ENCODE data around the gene SNRNP27. TPM values are rescaled to one million over a fixed set of nuclear protein-coding genes. Genes with fewer than 3 reads are reported as not detected.
A peak's percentile ranks its signal among the peaks of the same experiment; 100 is the strongest.

SNRNP27 gene
- total and polyA plus RNA-seq, 9 of the 15 experiments (the other 6 are each of a cell fraction or from before 2014, with no cell fraction given): 29.2 to 102 (median 65.7) TPM

- TF ChIP-seq TEAD4 (IDR thresholded peaks at IDR 0.05; ENCODE audit: low read length) (peak; percentile 54), TEAD4 (CRISPR knock-in tag; IDR thresholded peaks at IDR 0.05; ENCODE audit: borderline replicate concordance) (no peak), PCBP1 (IDR thresholded peaks at IDR 0.05; ENCODE audit: low read depth, low read length, poor library complexity, severe bottlenecking) (peak; percentile 50), ZNF23 (CRISPR knock-in tag; IDR thresholded peaks at IDR 0.05) (no peak), ARID1B (IDR thresholded peaks at IDR 0.05) (no peak; the same call in 1 of the 2 replicates), TAL1 (IDR thresholded peaks at IDR 0.05) (no peak), FOS (IDR thresholded peaks at IDR 0.05; ENCODE audit: extremely low read depth, insufficient read length) (peak; percentile 89), FOXA3 (CRISPR knock-in tag; conservative IDR thresholded peaks at IDR 0.05 in 1 of 2, IDR thresholded peaks at IDR 0.05 in 1 of 2) (peak in 1 of 2 experiments; percentile 61; a peak in 1 of 4 replicates), MCM3 (IDR thresholded peaks at IDR 0.05) (no peak), NR3C1 (CRISPR knock-in tag; IDR thresholded peaks at IDR 0.05) (no peak), CBX3 (IDR thresholded peaks at IDR 0.05; ENCODE audit: borderline replicate concordance in 1 of 2, low read length in 2 of 2) (peak in 1 of 2 experiments; percentile 63; a peak in 2 of 3 replicates), CC2D1A (IDR thresholded peaks at IDR 0.05) (peak; percentile 57; the same call in 1 of the 2 replicates), ZNF3 (CRISPR knock-in tag; IDR thresholded peaks at IDR 0.05) (no peak)
- TF ChIP-seq, protein P1, sequence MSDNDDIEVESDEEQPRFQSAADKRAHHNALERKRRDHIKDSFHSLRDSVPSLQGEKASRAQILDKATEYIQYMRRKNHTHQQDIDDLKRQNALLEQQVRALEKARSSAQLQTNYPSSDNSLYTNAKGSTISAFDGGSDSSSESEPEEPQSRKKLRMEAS (CRISPR knock-in tag; IDR thresholded peaks at IDR 0.05): peak; percentile 86
- TF ChIP-seq, protein P2, sequence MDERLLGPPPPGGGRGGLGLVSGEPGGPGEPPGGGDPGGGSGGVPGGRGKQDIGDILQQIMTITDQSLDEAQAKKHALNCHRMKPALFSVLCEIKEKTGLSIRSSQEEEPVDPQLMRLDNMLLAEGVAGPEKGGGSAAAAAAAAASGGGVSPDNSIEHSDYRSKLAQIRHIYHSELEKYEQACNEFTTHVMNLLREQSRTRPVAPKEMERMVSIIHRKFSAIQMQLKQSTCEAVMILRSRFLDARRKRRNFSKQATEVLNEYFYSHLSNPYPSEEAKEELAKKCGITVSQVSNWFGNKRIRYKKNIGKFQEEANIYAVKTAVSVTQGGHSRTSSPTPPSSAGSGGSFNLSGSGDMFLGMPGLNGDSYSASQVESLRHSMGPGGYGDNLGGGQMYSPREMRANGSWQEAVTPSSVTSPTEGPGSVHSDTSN (CRISPR knock-in tag; IDR thresholded peaks at IDR 0.05; ENCODE audit: low read depth): no peak
- TF ChIP-seq, protein P2 (tag; conservative IDR thresholded peaks at IDR 0.05; ENCODE audit: low read depth): no peak
- TF ChIP-seq, protein P3, sequence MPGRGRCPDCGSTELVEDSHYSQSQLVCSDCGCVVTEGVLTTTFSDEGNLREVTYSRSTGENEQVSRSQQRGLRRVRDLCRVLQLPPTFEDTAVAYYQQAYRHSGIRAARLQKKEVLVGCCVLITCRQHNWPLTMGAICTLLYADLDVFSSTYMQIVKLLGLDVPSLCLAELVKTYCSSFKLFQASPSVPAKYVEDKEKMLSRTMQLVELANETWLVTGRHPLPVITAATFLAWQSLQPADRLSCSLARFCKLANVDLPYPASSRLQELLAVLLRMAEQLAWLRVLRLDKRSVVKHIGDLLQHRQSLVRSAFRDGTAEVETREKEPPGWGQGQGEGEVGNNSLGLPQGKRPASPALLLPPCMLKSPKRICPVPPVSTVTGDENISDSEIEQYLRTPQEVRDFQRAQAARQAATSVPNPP (IDR thresholded peaks at IDR 0.05; ENCODE audit: borderline replicate concordance, insufficient read depth, insufficient read length): no peak
- TF ChIP-seq, protein P4, sequence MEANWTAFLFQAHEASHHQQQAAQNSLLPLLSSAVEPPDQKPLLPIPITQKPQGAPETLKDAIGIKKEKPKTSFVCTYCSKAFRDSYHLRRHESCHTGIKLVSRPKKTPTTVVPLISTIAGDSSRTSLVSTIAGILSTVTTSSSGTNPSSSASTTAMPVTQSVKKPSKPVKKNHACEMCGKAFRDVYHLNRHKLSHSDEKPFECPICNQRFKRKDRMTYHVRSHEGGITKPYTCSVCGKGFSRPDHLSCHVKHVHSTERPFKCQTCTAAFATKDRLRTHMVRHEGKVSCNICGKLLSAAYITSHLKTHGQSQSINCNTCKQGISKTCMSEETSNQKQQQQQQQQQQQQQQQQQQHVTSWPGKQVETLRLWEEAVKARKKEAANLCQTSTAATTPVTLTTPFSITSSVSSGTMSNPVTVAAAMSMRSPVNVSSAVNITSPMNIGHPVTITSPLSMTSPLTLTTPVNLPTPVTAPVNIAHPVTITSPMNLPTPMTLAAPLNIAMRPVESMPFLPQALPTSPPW (CRISPR knock-in tag; IDR thresholded peaks at IDR 0.05): no peak
- TF ChIP-seq, protein P5, sequence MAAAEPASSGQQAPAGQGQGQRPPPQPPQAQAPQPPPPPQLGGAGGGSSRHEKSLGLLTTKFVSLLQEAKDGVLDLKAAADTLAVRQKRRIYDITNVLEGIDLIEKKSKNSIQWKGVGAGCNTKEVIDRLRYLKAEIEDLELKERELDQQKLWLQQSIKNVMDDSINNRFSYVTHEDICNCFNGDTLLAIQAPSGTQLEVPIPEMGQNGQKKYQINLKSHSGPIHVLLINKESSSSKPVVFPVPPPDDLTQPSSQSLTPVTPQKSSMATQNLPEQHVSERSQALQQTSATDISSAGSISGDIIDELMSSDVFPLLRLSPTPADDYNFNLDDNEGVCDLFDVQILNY (CRISPR knock-in tag; IDR thresholded peaks at IDR 0.05): no peak
These were observed 20.6 kb downstream of the SNRNP27 start (continued) for GRCh38 chr2:69914164-69914949.
